HFFc6 (cell line): ENCODE data around the gene ARHGEF4. TPM values are rescaled to one million over a fixed set of nuclear protein-coding genes. Genes with fewer than 3 reads are reported as not detected.

ENCODE experiments used
- DNase-seq: peaks from one replicate; pipeline ENCODE4 v3.0.0-alpha.2; 2018
- H3K27ac Mint-ChIP-seq: 2 replicates; pipeline ENCODE4 v1.8.0; 2020; ENCODE audit warnings: mild to moderate bottlenecking, mixed read lengths
- H3K27me3 Mint-ChIP-seq: 2 replicates; pipeline ENCODE4 v1.8.0; 2021; ENCODE audit warnings: mild to moderate bottlenecking, moderate library complexity, mixed read lengths; ENCODE audit not compliant: insufficient read depth
- H3K36me3 Mint-ChIP-seq: 2 replicates; pipeline ENCODE4 v1.8.0; 2021; ENCODE audit warnings: low read depth, mixed read lengths
- H3K4me1 Mint-ChIP-seq: 2 replicates; pipeline ENCODE4 v1.8.0; 2020; ENCODE audit warnings: low read depth, mixed read lengths
- H3K4me3 Mint-ChIP-seq: 2 replicates; pipeline ENCODE4 v1.8.0; 2020; ENCODE audit warnings: mild to moderate bottlenecking, moderate library complexity, mixed read lengths
- H3K9me3 Mint-ChIP-seq: 2 replicates; pipeline ENCODE4 v1.8.0; 2020; ENCODE audit warnings: mild to moderate bottlenecking, mixed read lengths
- CTCF ChIP-seq: fragments of 200-600 bp; sonication (generic); IDR thresholded peaks from 2 replicates; pipeline ENCODE4 v1.5.0; 2021; ENCODE audit warnings: antibody characterized with exemption, mild to moderate bottlenecking
- total RNA-seq, 6 experiments: library from RNA; stranded (reverse); fragmentation: NEBNext Ultra II Directional; extraction: Animal tissue kit (Norgen Biotek cat#: 25700); gene quantifications; 2 replicates in 1 of 6; 3 replicates in 5 of 6; pipeline ENCODE4 v1.2.3, GENCODE V29; 2021

The ARHGEF4 gene
- total RNA-seq, 6 experiments from 2014 or later, result 0.94 to 2.2 (median 1.4) TPM

- Mint-ChIP-seq H3K4me3 (no peak overlapping the region), H3K27me3 (peaks cover 20% of the 10 kb centered on the region), H3K9me3 (no peaks in the 10 kb centered on the region), H3K4me1 (no peaks in the 10 kb centered on the region), H3K36me3 (no peaks in the 10 kb centered on the region), H3K27ac (no peak overlapping the region)
- no peak for TF ChIP-seq CTCF
- DNase-seq, result no peak
Observed at GRCh38 chr2:130910931-130911330, 74.2 kb downstream of the ARHGEF4 start.

- peaks cover 22% of the 10 kb centered on the region for H3K27me3 Mint-ChIP-seq
- H3K4me1 Mint-ChIP-seq, result no peaks in the 10 kb centered on the region
- no peak for DNase-seq
- no peaks in the 10 kb centered on the region for H3K9me3 Mint-ChIP-seq
- no peak overlapping the region for H3K4me3 Mint-ChIP-seq
- no peak overlapping the region for H3K27ac Mint-ChIP-seq
- no peak for TF ChIP-seq CTCF
- no peaks in the 10 kb centered on the region for H3K36me3 Mint-ChIP-seq
Observed at GRCh38 chr2:130911482-130911881, 74.8 kb downstream of the ARHGEF4 start.

- Mint-ChIP-seq H3K36me3 (no peaks in the 10 kb centered on the region), H3K9me3 (no peaks in the 10 kb centered on the region), H3K27me3 (peaks cover 24% of the 10 kb centered on the region), H3K27ac (no peak overlapping the region), H3K4me1 (no peaks in the 10 kb centered on the region), H3K4me3 (no peak overlapping the region)
- DNase-seq, result no peak
- TF ChIP-seq CTCF, result no peak
Observed at GRCh38 chr2:130911996-130912395, 75.3 kb downstream of the ARHGEF4 start.

- Mint-ChIP-seq H3K27me3 (peaks cover 24% of the 10 kb centered on the region), H3K4me3 (no peak overlapping the region), H3K36me3 (no peaks in the 10 kb centered on the region), H3K4me1 (no peaks in the 10 kb centered on the region), H3K9me3 (no peaks in the 10 kb centered on the region), H3K27ac (no peak overlapping the region)
- TF ChIP-seq CTCF, result no peak
- DNase-seq, result no peak
Observed at GRCh38 chr2:130912471-130912870, 75.8 kb downstream of the ARHGEF4 start.

GRCh38 chr2:130913891-130914290 lies 77.2 kb downstream of the ARHGEF4 start:
- peaks cover 18% of the 10 kb centered on the region for H3K27me3 Mint-ChIP-seq
- no peak overlapping the region for H3K27ac Mint-ChIP-seq
- no peaks in the 10 kb centered on the region for H3K4me1 Mint-ChIP-seq

More at GRCh38 chr2:130913891-130914290, 77.2 kb downstream of the ARHGEF4 start:
- Mint-ChIP-seq H3K4me3 (no peak overlapping the region), H3K9me3 (no peaks in the 10 kb centered on the region), H3K36me3 (no peaks in the 10 kb centered on the region)
- no peak for DNase-seq
- no peak for TF ChIP-seq CTCF
